ENCODE measurements around the gene KLK5.

KLK5 gene

DNA sequence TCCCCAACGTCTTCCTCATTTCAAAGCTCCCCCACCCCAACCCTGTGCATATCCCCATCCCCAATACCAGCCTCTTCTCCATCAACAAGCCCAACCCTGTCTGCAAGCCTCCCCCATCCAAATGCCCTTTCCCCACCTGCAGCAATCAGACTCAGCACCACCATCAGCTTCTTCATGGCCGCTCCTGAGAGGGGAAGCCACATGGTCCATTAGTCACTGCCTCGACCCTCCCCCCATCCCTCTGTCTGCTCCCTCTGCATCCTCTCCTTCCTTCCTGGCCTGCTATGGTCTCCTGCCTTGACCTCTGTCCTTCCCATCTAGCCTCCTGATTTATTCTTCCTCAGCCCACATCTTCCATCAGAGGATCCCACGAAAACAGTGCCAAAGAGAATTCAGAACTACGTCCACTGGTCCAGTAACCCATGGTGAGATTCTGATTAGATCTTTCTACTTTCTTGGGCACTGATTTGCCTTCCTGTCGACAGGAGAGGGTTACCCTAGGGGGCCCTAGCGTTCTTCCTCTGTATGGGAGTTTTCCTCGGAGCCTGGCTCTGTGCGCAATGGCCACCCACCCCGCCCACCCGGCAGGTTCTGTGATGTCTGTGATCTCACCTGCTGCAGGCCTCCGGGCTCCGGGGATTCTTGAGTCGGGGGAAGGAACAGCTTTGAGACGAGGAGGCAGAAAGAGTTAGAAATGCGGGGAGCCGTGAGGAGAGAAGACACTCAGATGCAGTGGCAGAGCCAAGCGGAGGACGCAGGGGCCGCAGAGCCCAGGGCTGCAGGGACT lies 15.3 kb upstream of the KLK5 start:
- Histone ChIP-seq H3K9ac (ENCODE audit: low read length) (no peak overlapping the region), H3K4me1 (ENCODE audit: control insufficient read depth, insufficient read depth, low read length) (no peaks in the 10 kb centered on the region), H3K27ac (ENCODE audit: low read depth, low read length) (no peak overlapping the region), H3K27me3 (ENCODE audit: control insufficient read depth, insufficient read depth, low read length) (no peaks in the 10 kb centered on the region), H3K36me3 (ENCODE audit: control insufficient read depth, insufficient read depth, low read length) (no peaks in the 10 kb centered on the region), H3K4me3 (ENCODE audit: low read length) (no peak overlapping the region)

DNA sequence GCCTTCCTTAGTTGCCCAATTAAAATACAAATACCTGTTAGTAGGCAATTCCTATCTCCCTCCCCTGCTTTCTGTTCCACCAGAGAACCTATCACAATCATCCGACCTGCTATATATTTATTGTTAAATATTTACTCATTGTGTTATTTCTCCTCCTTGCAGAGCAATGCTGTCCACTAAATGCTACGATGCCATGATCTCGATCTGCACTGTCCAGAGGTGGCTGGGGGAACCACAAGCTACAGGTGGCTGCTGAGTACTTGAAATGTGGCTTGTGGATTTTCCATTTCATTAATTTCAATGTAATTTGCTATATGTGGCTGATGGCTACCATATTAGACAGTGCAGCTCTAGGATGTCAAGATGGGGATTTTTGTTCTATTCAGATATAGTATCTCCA lies 11.4 kb upstream of the KLK5 start:
- Histone ChIP-seq H3K36me3 (ENCODE audit: control insufficient read depth, insufficient read depth, low read length) (no peaks in the 10 kb centered on the region), H3K4me3 (ENCODE audit: low read length) (no peak overlapping the region), H3K27me3 (ENCODE audit: control insufficient read depth, insufficient read depth, low read length) (no peaks in the 10 kb centered on the region), H3K27ac (ENCODE audit: low read depth, low read length) (no peak overlapping the region), H3K9ac (ENCODE audit: low read length) (no peak overlapping the region), H3K4me1 (ENCODE audit: control insufficient read depth, insufficient read depth, low read length) (no peaks in the 10 kb centered on the region)

DNA sequence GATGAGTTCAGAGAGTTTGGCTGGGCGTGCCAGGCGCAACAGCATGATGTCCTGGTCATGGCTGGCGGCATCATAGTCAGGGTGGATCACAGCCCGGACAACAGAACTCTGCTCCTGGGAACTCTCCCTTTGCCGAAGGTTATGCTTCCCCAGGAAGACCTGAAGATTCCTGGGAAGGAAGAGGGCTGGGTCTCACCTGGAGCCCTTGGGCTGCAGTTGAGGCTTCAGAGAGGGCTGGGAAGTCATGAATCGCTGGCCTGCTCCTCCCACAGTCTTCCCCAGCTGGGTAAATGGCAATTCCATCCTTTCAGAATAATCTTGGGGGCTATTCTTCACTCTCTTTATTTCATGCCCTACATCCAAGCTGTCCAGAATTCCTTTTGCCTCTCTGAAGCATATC lies 10.5 kb upstream of the KLK5 start:
- Histone ChIP-seq H3K4me1 (ENCODE audit: control insufficient read depth, insufficient read depth, low read length) (no peaks in the 10 kb centered on the region), H3K9ac (ENCODE audit: low read length) (no peak overlapping the region), H3K27me3 (ENCODE audit: control insufficient read depth, insufficient read depth, low read length) (no peaks in the 10 kb centered on the region), H3K4me3 (ENCODE audit: low read length) (no peak overlapping the region), H3K27ac (ENCODE audit: low read depth, low read length) (no peak overlapping the region), H3K36me3 (ENCODE audit: control insufficient read depth, insufficient read depth, low read length) (no peaks in the 10 kb centered on the region)

DNA sequence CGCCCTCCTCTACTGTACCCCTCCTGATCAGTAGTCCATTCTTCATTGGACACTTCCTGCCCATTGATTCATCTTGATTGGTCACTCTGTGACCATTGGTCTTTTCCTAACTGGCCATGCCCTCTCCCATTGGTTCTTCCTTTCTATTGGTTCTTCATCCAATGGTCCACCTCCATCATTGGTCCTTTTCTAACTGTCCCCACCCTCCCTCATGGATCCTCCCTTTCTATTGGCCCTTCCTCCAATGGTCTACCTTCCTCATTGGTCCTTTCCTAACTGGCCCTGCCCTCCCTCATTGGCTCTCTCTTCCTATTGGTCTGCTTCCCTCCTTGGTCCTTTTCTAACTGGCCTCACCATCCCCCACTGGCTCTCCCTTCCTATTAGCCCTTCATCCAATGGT lies 9.4 kb upstream of the KLK5 start:
- Histone ChIP-seq H3K27me3 (ENCODE audit: control insufficient read depth, insufficient read depth, low read length) (no peaks in the 10 kb centered on the region), H3K4me1 (ENCODE audit: control insufficient read depth, insufficient read depth, low read length) (no peaks in the 10 kb centered on the region), H3K9ac (ENCODE audit: low read length) (no peak overlapping the region), H3K36me3 (ENCODE audit: control insufficient read depth, insufficient read depth, low read length) (no peaks in the 10 kb centered on the region), H3K27ac (ENCODE audit: low read depth, low read length) (no peak overlapping the region), H3K4me3 (ENCODE audit: low read length) (no peak overlapping the region)

DNA sequence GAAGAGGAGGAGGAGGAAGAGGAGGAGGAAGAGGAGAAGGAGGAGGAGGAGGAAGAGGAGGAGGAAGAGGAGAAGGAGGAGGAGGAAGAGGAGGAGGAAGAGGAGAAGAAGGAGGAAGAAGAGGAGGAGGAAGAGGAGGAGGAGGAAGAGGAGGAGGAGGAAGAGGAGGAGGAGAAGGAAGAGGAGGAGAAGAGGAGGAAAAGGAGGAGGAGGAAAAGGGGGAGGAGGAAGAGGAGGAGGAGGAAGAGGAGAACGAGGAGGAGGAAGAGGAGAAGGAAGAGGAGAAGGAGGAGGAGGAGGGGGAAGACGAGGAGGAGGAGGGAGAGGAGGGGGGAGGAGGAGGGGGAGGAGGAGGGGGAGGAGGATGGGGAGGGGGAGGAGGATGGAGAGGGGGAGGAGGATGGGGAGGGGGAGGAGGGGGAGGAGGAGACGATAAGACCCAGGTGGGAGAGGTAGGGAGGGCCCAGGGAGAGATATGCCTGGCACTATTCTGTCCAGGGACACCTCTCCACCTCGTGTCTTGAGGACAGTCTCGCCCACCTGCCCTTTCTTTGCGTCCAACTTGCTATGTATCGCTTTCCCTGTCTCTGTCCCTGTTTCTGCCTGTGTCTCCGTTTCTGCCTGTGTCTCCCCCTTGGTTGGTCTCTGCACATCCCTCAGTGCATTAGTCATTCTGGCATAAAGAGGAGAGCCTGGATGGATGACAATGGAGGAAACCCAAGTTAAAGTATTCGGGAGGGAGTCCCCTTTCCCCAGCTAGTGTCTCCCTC lies 7.1 kb upstream of the KLK5 start:
- no peaks in the 10 kb centered on the region for H3K4me1 ChIP-seq (ENCODE audit: control insufficient read depth, insufficient read depth, low read length)
- H3K27me3 ChIP-seq (ENCODE audit: control insufficient read depth, insufficient read depth, low read length) = no peaks in the 10 kb centered on the region
- H3K36me3 ChIP-seq (ENCODE audit: control insufficient read depth, insufficient read depth, low read length) = no peaks in the 10 kb centered on the region
- H3K4me3 ChIP-seq (ENCODE audit: low read length) = no peak overlapping the region
- no peak overlapping the region for H3K9ac ChIP-seq (ENCODE audit: low read length)
- no peak overlapping the region for H3K27ac ChIP-seq (ENCODE audit: low read depth, low read length)

DNA sequence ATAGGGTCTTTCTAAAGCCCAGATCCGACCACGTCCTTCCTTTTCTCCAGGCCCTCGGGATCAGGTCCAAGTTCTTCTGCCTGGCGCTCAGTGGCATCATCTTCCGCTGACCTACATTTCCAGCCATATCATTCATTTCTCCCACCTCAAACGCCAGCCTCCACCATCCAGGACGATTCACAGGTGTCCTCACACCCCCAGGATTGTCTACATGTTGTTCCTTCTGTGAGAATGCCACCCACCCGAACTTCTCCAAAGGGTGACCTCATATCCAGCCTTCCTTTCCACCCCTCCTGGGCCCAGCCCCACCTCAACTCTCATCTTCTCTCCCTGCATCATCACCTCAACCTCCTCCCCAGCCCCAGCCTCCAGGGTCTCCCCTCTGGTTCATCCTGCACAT lies 4.7 kb upstream of the KLK5 start:
- no peak overlapping the region for H3K9ac ChIP-seq (ENCODE audit: low read length)
- no peaks in the 10 kb centered on the region for H3K36me3 ChIP-seq (ENCODE audit: control insufficient read depth, insufficient read depth, low read length)
- no peaks in the 10 kb centered on the region for H3K27me3 ChIP-seq (ENCODE audit: control insufficient read depth, insufficient read depth, low read length)
- no peak overlapping the region for H3K4me3 ChIP-seq (ENCODE audit: low read length)
- no peak overlapping the region for H3K27ac ChIP-seq (ENCODE audit: low read depth, low read length)
- no peaks in the 10 kb centered on the region for H3K4me1 ChIP-seq (ENCODE audit: control insufficient read depth, insufficient read depth, low read length)

DNA sequence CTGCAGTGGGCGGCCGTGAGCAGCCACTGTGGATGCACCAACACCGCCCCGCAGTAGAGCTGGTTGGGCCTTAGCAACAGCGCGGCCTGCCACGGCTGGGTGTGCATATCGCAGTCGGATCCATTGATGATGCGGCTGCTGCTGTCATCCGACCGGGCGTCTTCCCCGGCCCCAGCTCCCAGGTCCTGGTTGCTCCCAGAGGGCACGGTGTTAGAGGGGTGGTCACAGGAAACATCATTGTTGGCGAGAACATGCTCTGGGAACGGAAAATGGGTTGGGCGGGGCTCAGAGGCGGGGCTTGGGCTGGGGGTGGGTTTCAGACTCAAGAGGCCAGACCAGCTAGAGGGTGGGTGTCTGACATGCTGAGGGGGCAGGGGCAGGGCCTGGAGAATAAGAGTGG lies 3.0 kb downstream of the KLK5 start:
- H3K4me3 ChIP-seq (ENCODE audit: low read length) = no peak overlapping the region
- H3K9ac ChIP-seq (ENCODE audit: low read length) = no peak overlapping the region
- no peaks in the 10 kb centered on the region for H3K36me3 ChIP-seq (ENCODE audit: control insufficient read depth, insufficient read depth, low read length)
- H3K27me3 ChIP-seq (ENCODE audit: control insufficient read depth, insufficient read depth, low read length) = peaks cover 3% of the 10 kb centered on the region
- H3K27ac ChIP-seq (ENCODE audit: low read depth, low read length) = no peak overlapping the region
- no peaks in the 10 kb centered on the region for H3K4me1 ChIP-seq (ENCODE audit: control insufficient read depth, insufficient read depth, low read length)

DNA sequence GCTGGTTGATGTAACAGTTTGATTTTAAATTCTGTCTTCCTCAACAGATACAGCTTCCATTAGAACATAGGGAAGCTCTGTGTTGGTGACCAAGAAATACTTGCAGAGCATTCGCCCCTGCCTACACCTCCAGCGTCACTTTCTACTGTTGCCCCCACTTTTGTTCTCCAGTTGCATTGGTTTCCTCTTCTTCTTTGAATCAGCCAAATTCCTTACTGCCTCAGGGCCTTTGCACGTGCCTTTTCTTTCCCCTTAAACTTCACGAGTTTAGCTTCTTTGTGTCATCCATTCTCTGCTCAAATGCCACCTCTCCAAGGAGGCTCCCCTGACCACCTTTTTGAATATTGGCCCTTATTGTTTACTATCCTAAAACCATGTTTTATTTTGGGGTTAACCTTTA lies 5.7 kb downstream of the KLK5 start:
- H3K4me3 ChIP-seq (ENCODE audit: low read length) = no peak overlapping the region
- H3K27me3 ChIP-seq (ENCODE audit: control insufficient read depth, insufficient read depth, low read length) = peaks cover 3% of the 10 kb centered on the region
- no peaks in the 10 kb centered on the region for H3K4me1 ChIP-seq (ENCODE audit: control insufficient read depth, insufficient read depth, low read length)
- no peak overlapping the region for H3K9ac ChIP-seq (ENCODE audit: low read length)
- H3K27ac ChIP-seq (ENCODE audit: low read depth, low read length) = no peak overlapping the region
- no peaks in the 10 kb centered on the region for H3K36me3 ChIP-seq (ENCODE audit: control insufficient read depth, insufficient read depth, low read length)

DNA sequence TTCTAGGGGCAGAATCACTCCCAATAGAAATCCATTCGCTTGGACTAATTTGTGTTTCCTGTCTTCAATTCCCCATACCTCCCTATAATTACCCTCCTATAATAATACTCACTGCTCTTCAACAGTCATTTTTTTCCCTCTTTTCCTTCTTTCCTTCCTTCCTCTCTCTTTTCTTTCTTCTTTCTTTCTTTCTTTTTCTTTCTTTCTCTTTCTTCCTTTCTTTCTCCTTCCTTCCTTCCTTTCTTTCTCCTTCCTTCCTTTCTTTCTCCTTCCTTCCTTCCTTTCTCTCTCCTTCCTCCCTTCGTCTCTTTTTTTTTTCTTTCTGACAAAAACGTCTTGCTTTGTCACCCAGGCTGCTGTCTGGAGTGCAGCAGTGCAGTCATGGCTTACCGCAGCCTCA lies 8.0 kb downstream of the KLK5 start:
- Histone ChIP-seq H3K27me3 (ENCODE audit: control insufficient read depth, insufficient read depth, low read length) (no peaks in the 10 kb centered on the region), H3K4me1 (ENCODE audit: control insufficient read depth, insufficient read depth, low read length) (no peaks in the 10 kb centered on the region), H3K27ac (ENCODE audit: low read depth, low read length) (no peak overlapping the region), H3K9ac (ENCODE audit: low read length) (no peak overlapping the region), H3K36me3 (ENCODE audit: control insufficient read depth, insufficient read depth, low read length) (no peaks in the 10 kb centered on the region), H3K4me3 (ENCODE audit: low read length) (no peak overlapping the region)

DNA sequence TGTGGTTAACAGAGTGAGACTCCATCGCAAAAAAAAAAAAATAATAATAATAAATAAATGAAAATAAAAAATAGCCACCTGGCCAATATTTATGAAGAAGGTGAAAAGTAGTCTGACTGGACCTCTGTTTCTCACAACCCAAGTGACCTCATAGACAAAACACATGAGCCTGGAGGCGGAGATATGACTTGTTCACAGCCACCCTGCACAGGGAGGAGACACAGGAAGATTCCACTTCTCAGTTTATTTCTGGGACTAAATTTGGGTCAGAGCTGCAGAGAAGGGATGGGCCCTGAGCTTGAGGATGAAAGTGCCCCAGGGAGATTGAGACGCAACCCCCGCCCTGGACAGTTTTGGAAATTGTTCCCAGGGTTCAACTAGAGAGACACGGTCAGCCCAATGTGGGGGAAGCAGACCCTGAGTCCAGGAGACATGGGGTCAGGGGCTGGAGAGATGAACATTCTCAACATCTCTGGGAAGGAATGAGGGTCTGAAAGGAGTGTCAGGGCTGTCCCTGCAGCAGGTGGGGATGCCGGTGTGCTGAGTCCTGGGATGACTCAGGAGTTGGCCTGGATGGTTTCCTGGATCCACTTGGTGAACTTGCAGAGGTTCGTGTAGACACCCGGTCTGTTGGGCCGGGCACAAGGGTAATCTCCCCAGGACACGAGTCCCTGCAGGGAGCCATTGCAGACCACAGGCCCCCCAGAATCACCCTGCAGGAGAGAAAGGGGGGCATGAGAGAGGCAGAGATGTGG lies 9.6 kb downstream of the KLK5 start:
- H3K27me3 ChIP-seq (ENCODE audit: control insufficient read depth, insufficient read depth, low read length) = no peaks in the 10 kb centered on the region
- no peaks in the 10 kb centered on the region for H3K36me3 ChIP-seq (ENCODE audit: control insufficient read depth, insufficient read depth, low read length)
- H3K27ac ChIP-seq (ENCODE audit: low read depth, low read length) = no peak overlapping the region
- H3K4me1 ChIP-seq (ENCODE audit: control insufficient read depth, insufficient read depth, low read length) = no peaks in the 10 kb centered on the region
- no peak overlapping the region for H3K9ac ChIP-seq (ENCODE audit: low read length)
- no peak overlapping the region for H3K4me3 ChIP-seq (ENCODE audit: low read length)

DNA sequence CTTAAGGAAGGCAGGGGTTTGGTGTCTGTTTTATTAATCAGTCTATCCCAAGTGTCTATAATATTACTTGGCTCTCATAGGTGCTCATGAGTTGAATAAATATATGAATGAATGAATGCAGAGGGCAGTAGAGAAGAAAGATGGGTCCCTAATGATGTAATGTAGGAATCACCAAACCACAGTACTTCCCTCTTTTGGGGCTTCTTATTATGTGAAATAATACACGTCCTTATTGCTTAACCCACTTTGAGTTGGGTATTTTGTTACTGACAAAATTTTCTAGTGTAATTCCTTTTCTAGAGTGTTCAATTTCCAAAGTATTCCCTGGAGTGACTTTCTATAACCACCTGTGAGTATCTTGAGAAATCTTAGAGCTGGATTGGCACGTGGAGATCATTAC lies 13.2 kb downstream of the KLK5 start:
- no peak overlapping the region for H3K27ac ChIP-seq (ENCODE audit: low read depth, low read length)
- H3K36me3 ChIP-seq (ENCODE audit: control insufficient read depth, insufficient read depth, low read length) = no peaks in the 10 kb centered on the region
- H3K4me1 ChIP-seq (ENCODE audit: control insufficient read depth, insufficient read depth, low read length) = no peaks in the 10 kb centered on the region
- no peaks in the 10 kb centered on the region for H3K27me3 ChIP-seq (ENCODE audit: control insufficient read depth, insufficient read depth, low read length)
- no peak overlapping the region for H3K4me3 ChIP-seq (ENCODE audit: low read length)
- no peak overlapping the region for H3K9ac ChIP-seq (ENCODE audit: low read length)

DNA sequence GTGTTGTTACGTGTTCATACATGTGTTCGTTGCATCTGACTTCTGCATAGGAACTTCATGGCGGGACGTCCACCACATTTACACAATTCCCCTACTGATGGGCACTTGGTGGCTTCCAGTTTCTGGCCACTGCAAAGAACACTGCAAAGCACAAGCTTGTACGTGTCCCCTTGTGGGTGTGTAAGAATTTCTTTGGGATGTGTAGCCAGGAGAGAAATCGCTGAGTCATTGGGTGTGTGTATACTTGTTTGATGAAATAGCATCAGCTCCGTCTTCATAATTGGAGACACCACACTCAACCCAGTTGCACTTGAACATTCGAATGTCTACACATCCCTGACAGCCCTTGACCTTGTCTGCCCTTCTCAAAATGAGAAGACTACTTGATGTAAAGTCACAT lies 19.2 kb downstream of the KLK5 start:
- H3K4me1 ChIP-seq (ENCODE audit: control insufficient read depth, insufficient read depth, low read length) = no peaks in the 10 kb centered on the region
- H3K27me3 ChIP-seq (ENCODE audit: control insufficient read depth, insufficient read depth, low read length) = peaks cover 2% of the 10 kb centered on the region
- H3K4me3 ChIP-seq (ENCODE audit: low read length) = no peak overlapping the region
- no peak overlapping the region for H3K9ac ChIP-seq (ENCODE audit: low read length)
- H3K36me3 ChIP-seq (ENCODE audit: control insufficient read depth, insufficient read depth, low read length) = no peaks in the 10 kb centered on the region
- no peak overlapping the region for H3K27ac ChIP-seq (ENCODE audit: low read depth, low read length)
